ENCODE measurements around the gene POLR1G. TPM values are rescaled to one million over a fixed set of nuclear protein-coding genes. Genes with fewer than 3 reads are reported as not detected.
A peak's percentile ranks its signal among the peaks of the same experiment; 100 is the strongest.

The POLR1G gene
- polyA plus RNA-seq, 3 donors, result 0.81 to 1.5 (median 1.1) TPM

- WGBS (ENCODE audit: insufficient coverage), result 76% methylated on average over 7 of the region's 9 CpGs
- H3K27me3 Mint-ChIP-seq (ENCODE audit: low read depth in 3 of 3), result peaks cover 0 to 4% (median 3%) of the 10 kb centered on the region in 3 donors
- intact Hi-C loops (cut with micrococcal nuclease), result no loop called here
- H3K36me3 Mint-ChIP-seq, result peaks cover 5 to 6% of the 10 kb centered on the region in 2 donors
- peak overlapping the region in 2 of 3 experiments; percentile 49 to 73 for H3K4me3 ChIP-seq (replicated peaks in 1 of 3; ENCODE audit: low read depth in 2 of 3, low read length in 3 of 3)
- H3K27me3 ChIP-seq (ENCODE audit: control insufficient read depth in 2 of 2, insufficient read depth in 2 of 2, low read length in 2 of 2), result peaks cover 0 to 3% of the 10 kb centered on the region in 2 donors
- H4K20me1 ChIP-seq (ENCODE audit: insufficient read depth, low read length), result no peaks in the 10 kb centered on the region
- peak overlapping the region; percentile 78 for H3K4me2 ChIP-seq (replicated peaks; ENCODE audit: extremely low read depth, low read length, poor library complexity, severe bottlenecking)
- no peaks in the 10 kb centered on the region for H3K9me3 ChIP-seq (replicated peaks in 1 of 2; ENCODE audit: control insufficient read depth in 1 of 2, insufficient read depth in 1 of 2, low read length in 2 of 2)
- H3K9ac ChIP-seq (ENCODE audit: insufficient read depth, low read length, poor library complexity, severe bottlenecking), result peak overlapping the region; percentile 76
- H3K9me3 Mint-ChIP-seq, result peaks cover 0 to 7% (median 2%) of the 10 kb centered on the region in 7 donors
- H3K4me1 ChIP-seq (ENCODE audit: control insufficient read depth in 1 of 2, insufficient read depth in 2 of 2, low read length in 2 of 2), result peaks cover 44 to 57% of the 10 kb centered on the region in 2 donors
- no peaks in the 10 kb centered on the region for H3K36me3 ChIP-seq (replicated peaks in 1 of 2; ENCODE audit: control insufficient read depth in 1 of 2, insufficient read depth in 2 of 2, low read length in 2 of 2)
- peaks cover 45% of the 10 kb centered on the region for H3K4me1 Mint-ChIP-seq
- peak overlapping the region; percentile 23 to 93 (median 79) for H3K27ac Mint-ChIP-seq
- H3K27ac ChIP-seq (ENCODE audit: low read depth in 1 of 2, low read length in 2 of 2), result peak overlapping the region in 1 of 2 donors; percentile 73
- no peak for TF ChIP-seq CTCF (IDR thresholded peaks at IDR 0.05)
- no peak for DNase-seq
- H3K4me3 Mint-ChIP-seq, result peak overlapping the region; percentile 69 to 73
- H2AFZ ChIP-seq (ENCODE audit: insufficient read depth, low read depth, low read length, poor library complexity, severe bottlenecking), result peak overlapping the region; percentile 77
- no peaks in the 10 kb centered on the region for H3K79me2 ChIP-seq (ENCODE audit: insufficient read depth, low read length)
Measured at GRCh38 chr19:45440259-45440638, 33.8 kb downstream of the POLR1G start.

GRCh38 chr19:45440873-45441654 is 34.6 kb downstream of the POLR1G start:
- WGBS (ENCODE audit: insufficient coverage), result 96% methylated on average over 8 of the region's 9 CpGs
- intact Hi-C loops (cut with micrococcal nuclease), result no loop called here
- no peaks in the 10 kb centered on the region for H4K20me1 ChIP-seq (ENCODE audit: insufficient read depth, low read length)
- no peaks in the 10 kb centered on the region for H3K36me3 ChIP-seq (replicated peaks in 1 of 2; ENCODE audit: control insufficient read depth in 1 of 2, insufficient read depth in 2 of 2, low read length in 2 of 2)
- peak overlapping the region; percentile 24 to 73 for H3K4me3 Mint-ChIP-seq
- no peak for DNase-seq
- peaks cover 50% of the 10 kb centered on the region for H3K4me1 Mint-ChIP-seq
- peaks cover 0 to 7% (median 4%) of the 10 kb centered on the region in 3 donors for H3K27me3 Mint-ChIP-seq (ENCODE audit: low read depth in 3 of 3)
- H3K9me3 ChIP-seq (replicated peaks in 1 of 2; ENCODE audit: control insufficient read depth in 1 of 2, insufficient read depth in 1 of 2, low read length in 2 of 2), result no peaks in the 10 kb centered on the region
- peaks cover 0 to 7% (median 2%) of the 10 kb centered on the region in 7 donors for H3K9me3 Mint-ChIP-seq
- H3K79me2 ChIP-seq (ENCODE audit: insufficient read depth, low read length), result no peaks in the 10 kb centered on the region
- peak overlapping the region in 6 of 7 donors; percentile 0 to 93 (median 80) for H3K27ac Mint-ChIP-seq
- peaks cover 0 to 3% of the 10 kb centered on the region in 2 donors for H3K27me3 ChIP-seq (ENCODE audit: control insufficient read depth in 2 of 2, insufficient read depth in 2 of 2, low read length in 2 of 2)
- H3K4me1 ChIP-seq (ENCODE audit: control insufficient read depth in 1 of 2, insufficient read depth in 2 of 2, low read length in 2 of 2), result peaks cover 44 to 59% of the 10 kb centered on the region in 2 donors
- TF ChIP-seq CTCF (IDR thresholded peaks at IDR 0.05), result no peak
- no peak overlapping the region for H2AFZ ChIP-seq (ENCODE audit: insufficient read depth, low read depth, low read length, poor library complexity, severe bottlenecking)
- H3K4me3 ChIP-seq (replicated peaks in 1 of 3; ENCODE audit: low read depth in 2 of 3, low read length in 3 of 3), result no peak overlapping the region
- peaks cover 5 to 7% of the 10 kb centered on the region in 2 donors for H3K36me3 Mint-ChIP-seq
- H3K4me2 ChIP-seq (replicated peaks; ENCODE audit: extremely low read depth, low read length, poor library complexity, severe bottlenecking), result no peak overlapping the region
- H3K9ac ChIP-seq (ENCODE audit: insufficient read depth, low read length, poor library complexity, severe bottlenecking), result no peak overlapping the region
- H3K27ac ChIP-seq (ENCODE audit: low read depth in 1 of 2, low read length in 2 of 2), result no peak overlapping the region
